OCI-LY1 (cell line): ENCODE measurements around the gene ABCB8.

Experiments
- CTCF ChIP-seq: fragments of 200-600 bp; sonication (generic), shearing (Covaris generic); IDR thresholded peaks from 2 replicates; pipeline ENCODE4 v1.5.1; 2017; ENCODE audit warnings: mild to moderate bottlenecking, antibody characterized with exemption, low read length, moderate library complexity, mixed read lengths
- EZH2 ChIP-seq: fragments of 200-600 bp; sonication (generic), shearing (Covaris generic); IDR thresholded peaks from 2 replicates; pipeline ENCODE4 v1.8.0; 2017; ENCODE audit warnings: borderline replicate concordance, mixed run types, mild to moderate bottlenecking, antibody characterized with exemption, low read length, moderate library complexity, mixed read lengths

GRCh38 chr7:151013356-151013732, 14.9 kb upstream of the ABCB8 start:
- TF ChIP-seq CTCF, result no peak
- no peak for TF ChIP-seq EZH2
